ENCODE results near the gene CDH4. TPM values are rescaled to one million over a fixed set of nuclear protein-coding genes. Genes with fewer than 3 reads are reported as not detected.
A peak's percentile ranks its signal among the peaks of the same experiment; 100 is the strongest.

CDH4 gene
- total and polyA plus RNA-seq, 2 of the 13 experiments (the other 11 are each of a cell fraction or from before 2014, with no cell fraction given): not detected

- TF ChIP-seq GRHL1 (CRISPR knock-in tag; conservative IDR thresholded peaks at IDR 0.05) (no peak), IRX3 (CRISPR knock-in tag; IDR thresholded peaks at IDR 0.05; ENCODE audit: borderline replicate concordance, low read depth) (no peak)
Measured at GRCh38 chr20:61695741-61696140, 443.7 kb downstream of the CDH4 start (continued).

- H3K79me2 ChIP-seq (ENCODE audit: insufficient read depth, low read length): no peaks in the 10 kb centered on the region
- H4K20me1 ChIP-seq (ENCODE audit: insufficient read depth, low read length): no peaks in the 10 kb centered on the region
- in situ Hi-C loops (cut with HindIII; ENCODE audit: extremely low pct_ligation_motif_present, low pct_unique_long_range_greater_than_20kb) (no loop called here), intact Hi-C loops (cut with micrococcal nuclease; ENCODE audit: unreplicated experiment) (no loop called here)
- no peak overlapping the region for H3K4me3 ChIP-seq (replicated peaks in 1 of 3; ENCODE audit: insufficient read depth in 1 of 3, low read depth in 2 of 3, low read length in 3 of 3)
- no peak overlapping the region for H2AFZ ChIP-seq (ENCODE audit: low read length)
- BruUV-seq (replicated peaks): no TSS peak
- ATAC-seq: no peak
- TF ChIP-seq NFKBIZ (CRISPR knock-in tag; IDR thresholded peaks at IDR 0.05): no peak
- TF ChIP-seq TP53 (CRISPR knock-in tag; conservative IDR thresholded peaks at IDR 0.05): no peak
- peak; percentile 25; the same call in 1 of the 2 replicates for TF ChIP-seq HES4 (CRISPR knock-in tag; IDR thresholded peaks at IDR 0.05; ENCODE audit: borderline replicate concordance)
- no peak for TF ChIP-seq ZBTB7B (CRISPR knock-in tag; IDR thresholded peaks at IDR 0.05)
- no peak for TF ChIP-seq ZNF432 (CRISPR knock-in tag; IDR thresholded peaks at IDR 0.05; ENCODE audit: borderline replicate concordance)
- TF ChIP-seq EEA1 (CRISPR knock-in tag; IDR thresholded peaks at IDR 0.05; ENCODE audit: borderline replicate concordance): no peak
- no peak for TF ChIP-seq ZNF746 (CRISPR knock-in tag; IDR thresholded peaks at IDR 0.05)
- no peak overlapping the region for H3K27ac ChIP-seq (ENCODE audit: extremely low read length, insufficient read depth, low read length)
- ChIA-PET POLR2A (no interaction called here), CTCF (ENCODE audit: low intra/inter-chr PET ratio, low total read pairs) (no interaction called here)
- peaks cover 19 to 89% of the 10 kb centered on the region in 2 experiments for H3K27me3 ChIP-seq (ENCODE audit: control insufficient read depth in 1 of 2, insufficient read depth in 2 of 2, low read length in 2 of 2)
- H3K4me2 ChIP-seq (ENCODE audit: low read depth, low read length): no peak overlapping the region
- WGBS (ENCODE audit: low lambda C conversion rate): 19% methylated on average over 10 of the region's 10 CpGs
- H3K9me3 ChIP-seq (ENCODE audit: low read length): no peaks in the 10 kb centered on the region
- no peaks in the 10 kb centered on the region for H3K4me1 ChIP-seq (ENCODE audit: insufficient read depth, low read length)
- no peaks in the 10 kb centered on the region for H3K36me3 ChIP-seq (replicated peaks in 1 of 2; ENCODE audit: control insufficient read depth in 1 of 2, insufficient read depth in 2 of 2, low read length in 2 of 2)
- FAIRE-seq: no peak
- H3K9ac ChIP-seq (ENCODE audit: insufficient read depth, low read depth, low read length): no peak overlapping the region
- no peak for DNase-seq (ENCODE audit: low spot score)
Measured at GRCh38 chr20:61696181-61696735, 444.2 kb downstream of the CDH4 start.

All from HepG2 (cell line).